ENCODE results near the gene ARL5C.

ARL5C gene

DNA sequence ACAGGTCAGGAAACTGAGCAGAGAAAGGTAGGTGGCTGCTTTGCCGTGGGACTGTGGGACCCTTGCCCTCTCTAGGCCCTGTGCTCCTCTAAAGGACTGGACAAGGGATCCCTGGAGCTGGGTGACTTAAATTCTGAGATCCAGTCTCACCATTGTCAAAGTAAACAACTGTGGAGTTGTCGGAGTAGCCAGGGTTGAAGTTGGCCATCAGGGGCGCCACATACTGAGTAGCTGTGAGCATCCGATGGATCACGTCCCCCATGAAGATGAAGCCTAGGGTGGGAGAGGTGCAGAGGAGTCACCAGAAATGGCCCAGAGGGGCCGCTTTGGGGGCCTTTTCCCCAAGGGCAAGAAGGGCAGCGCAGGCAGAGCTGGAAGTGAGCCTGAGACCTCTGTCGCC is 58.0 kb downstream of the ARL5C start:
- no peak for DNase-seq (ENCODE audit: low read depth in 2 of 2)

DNA sequence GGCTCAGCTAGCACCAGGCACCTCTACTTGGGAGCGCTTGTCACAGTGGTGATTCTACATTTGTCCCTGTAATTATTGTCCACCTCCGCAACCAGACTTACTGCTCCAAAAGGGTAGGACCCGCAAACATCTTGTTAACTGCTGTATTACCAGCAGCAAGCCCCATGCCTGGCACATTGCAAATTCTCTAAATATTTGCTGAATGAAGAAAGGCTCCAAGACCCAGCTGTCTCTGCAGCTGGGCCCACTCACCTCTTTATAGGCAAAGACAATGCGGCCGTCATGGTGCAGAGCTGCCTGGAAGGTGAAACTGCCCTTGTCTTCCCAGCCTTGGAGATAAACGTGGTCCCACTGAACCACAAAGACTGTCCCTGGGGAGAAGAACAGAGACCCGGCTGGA is 58.8 kb downstream of the ARL5C start:
- DNase-seq (ENCODE audit: low read depth in 2 of 2), result no peak
